SK-N-MC (cell line): Measurements from ENCODE around the gene PDE7B.

Source experiments
- EZH2 ChIP-seq: fragments of 200-600 bp; sonication (generic); IDR thresholded peaks from one replicate; pipeline ENCODE4 v1.6.1; 2017; ENCODE audit warnings: antibody characterized with exemption
- POLR2AphosphoS5 ChIP-seq: IDR thresholded peaks from 2 replicates; pipeline ENCODE4 v1.6.1; 2012; ENCODE audit warnings: mild to moderate bottlenecking, low read depth, low read length, borderline replicate concordance

DNA sequence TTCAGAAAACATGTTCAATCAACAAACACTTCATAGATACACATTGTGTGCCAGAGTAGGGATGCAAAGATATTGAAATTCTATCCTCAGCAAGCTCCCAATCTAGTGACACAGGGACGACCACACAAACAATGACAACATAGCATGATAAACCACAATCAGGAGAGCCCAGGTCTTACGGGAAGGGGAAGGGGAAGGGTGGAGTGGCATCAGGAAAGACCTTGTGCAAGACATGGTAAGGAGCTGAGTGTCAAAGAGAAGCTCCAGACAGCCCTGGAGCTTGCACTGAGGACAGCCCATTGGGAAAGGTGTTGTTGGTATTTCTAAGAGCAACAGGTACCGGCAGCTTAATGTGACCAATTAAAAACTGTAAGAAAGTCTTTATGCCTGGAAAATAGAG, 103.6 kb downstream of the PDE7B start:
- no peak for TF ChIP-seq EZH2
- TF ChIP-seq POLR2AphosphoS5 = no peak
